ENCODE results near the gene DNAJA2. TPM values are rescaled to one million over a fixed set of nuclear protein-coding genes. Genes with fewer than 3 reads are reported as not detected.

DNAJA2 gene
- total RNA-seq, 4 donors from 2014 or later, result 30.5 to 45.7 (median 36.5) TPM

DNA sequence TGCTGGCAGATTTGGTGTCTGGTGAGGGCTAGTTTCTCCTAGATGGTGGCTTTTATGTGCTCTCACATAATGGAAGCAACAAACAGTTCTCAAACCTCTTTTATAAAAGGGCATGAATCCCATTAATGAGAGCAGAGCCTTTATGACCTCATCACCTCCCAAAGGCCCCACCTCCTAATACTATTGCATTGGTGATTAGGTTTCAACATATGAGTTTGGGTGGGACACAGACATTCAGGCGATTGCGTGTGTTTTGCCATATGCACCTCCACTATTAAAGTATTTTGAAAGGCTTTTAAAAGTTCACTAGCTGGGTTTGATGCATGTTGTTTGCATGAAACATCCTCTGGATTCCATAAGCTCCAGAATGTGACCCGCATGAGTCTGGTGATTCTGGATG is 24.4 kb upstream of the DNAJA2 start:
- no peak overlapping the region for H3K27ac ChIP-seq
- DNase-seq, result no peak
- H3K9me3 ChIP-seq, result no peaks in the 10 kb centered on the region
- no peaks in the 10 kb centered on the region for H3K4me1 ChIP-seq
- H3K27me3 ChIP-seq, result no peaks in the 10 kb centered on the region
- H3K36me3 ChIP-seq, result no peaks in the 10 kb centered on the region
- no peak overlapping the region for H3K4me3 ChIP-seq
- no peak for TF ChIP-seq POLR2A (IDR thresholded peaks at IDR 0.05)
- TF ChIP-seq, protein P1, sequence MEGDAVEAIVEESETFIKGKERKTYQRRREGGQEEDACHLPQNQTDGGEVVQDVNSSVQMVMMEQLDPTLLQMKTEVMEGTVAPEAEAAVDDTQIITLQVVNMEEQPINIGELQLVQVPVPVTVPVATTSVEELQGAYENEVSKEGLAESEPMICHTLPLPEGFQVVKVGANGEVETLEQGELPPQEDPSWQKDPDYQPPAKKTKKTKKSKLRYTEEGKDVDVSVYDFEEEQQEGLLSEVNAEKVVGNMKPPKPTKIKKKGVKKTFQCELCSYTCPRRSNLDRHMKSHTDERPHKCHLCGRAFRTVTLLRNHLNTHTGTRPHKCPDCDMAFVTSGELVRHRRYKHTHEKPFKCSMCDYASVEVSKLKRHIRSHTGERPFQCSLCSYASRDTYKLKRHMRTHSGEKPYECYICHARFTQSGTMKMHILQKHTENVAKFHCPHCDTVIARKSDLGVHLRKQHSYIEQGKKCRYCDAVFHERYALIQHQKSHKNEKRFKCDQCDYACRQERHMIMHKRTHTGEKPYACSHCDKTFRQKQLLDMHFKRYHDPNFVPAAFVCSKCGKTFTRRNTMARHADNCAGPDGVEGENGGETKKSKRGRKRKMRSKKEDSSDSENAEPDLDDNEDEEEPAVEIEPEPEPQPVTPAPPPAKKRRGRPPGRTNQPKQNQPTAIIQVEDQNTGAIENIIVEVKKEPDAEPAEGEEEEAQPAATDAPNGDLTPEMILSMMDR (IDR thresholded peaks at IDR 0.05), result no peak

DNA sequence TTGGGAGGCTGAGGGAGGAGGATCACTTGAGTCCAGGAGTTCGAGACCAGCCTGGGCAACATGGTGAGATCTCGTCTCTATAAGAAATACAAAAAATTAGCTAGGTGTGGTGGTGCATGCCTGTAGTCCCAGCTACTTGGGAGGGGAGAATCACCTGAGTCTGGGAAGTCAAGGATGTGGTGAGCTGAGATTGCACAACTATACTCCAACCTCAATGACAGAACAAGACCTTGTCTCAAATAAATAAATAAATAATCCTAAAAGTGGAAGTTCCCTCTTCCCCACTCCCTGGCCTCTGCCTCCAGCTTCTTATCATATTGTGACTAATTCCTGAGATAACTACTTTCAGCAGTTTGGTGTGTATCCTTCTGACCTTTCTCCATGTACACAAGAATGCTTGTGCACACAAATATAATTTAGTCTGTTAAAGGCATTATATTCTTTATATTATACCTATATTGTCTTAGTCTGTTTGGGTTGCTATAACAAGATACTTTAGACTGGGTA is 23.5 kb upstream of the DNAJA2 start:
- no peak overlapping the region for H3K27ac ChIP-seq
- H3K4me3 ChIP-seq, result no peak overlapping the region
- H3K4me1 ChIP-seq, result no peaks in the 10 kb centered on the region
- no peak for DNase-seq
- no peaks in the 10 kb centered on the region for H3K9me3 ChIP-seq
- no peaks in the 10 kb centered on the region for H3K27me3 ChIP-seq
- no peaks in the 10 kb centered on the region for H3K36me3 ChIP-seq
- TF ChIP-seq, protein P1 (IDR thresholded peaks at IDR 0.05), result no peak
- TF ChIP-seq POLR2A (IDR thresholded peaks at IDR 0.05), result no peak

DNA sequence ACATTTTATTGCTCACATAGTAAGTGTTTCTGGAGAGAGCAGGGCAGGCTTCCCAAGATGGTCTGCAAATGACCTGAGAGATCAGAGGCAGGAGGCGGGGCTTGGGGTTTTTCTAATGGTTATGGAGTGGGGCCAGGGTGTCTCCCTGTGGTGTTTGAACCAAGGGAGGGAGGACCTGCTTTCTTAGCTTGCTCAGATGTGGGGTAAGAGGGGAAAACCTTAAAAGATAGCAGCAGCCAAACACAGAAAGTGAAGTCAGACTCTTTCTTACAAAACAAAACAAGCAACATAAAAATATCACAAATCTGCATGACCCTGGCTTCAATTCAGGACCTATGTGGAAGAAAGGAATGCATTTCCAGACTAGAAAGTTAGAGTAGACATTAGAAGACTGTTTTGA is 22.9 kb upstream of the DNAJA2 start:
- Histone ChIP-seq H3K36me3 (no peaks in the 10 kb centered on the region), H3K4me3 (no peak overlapping the region), H3K4me1 (no peaks in the 10 kb centered on the region), H3K27ac (no peak overlapping the region), H3K9me3 (no peaks in the 10 kb centered on the region), H3K27me3 (no peaks in the 10 kb centered on the region)
- DNase-seq, result no peak
- TF ChIP-seq POLR2A (IDR thresholded peaks at IDR 0.05), result no peak
- TF ChIP-seq, protein P1 (IDR thresholded peaks at IDR 0.05), result no peak

DNA sequence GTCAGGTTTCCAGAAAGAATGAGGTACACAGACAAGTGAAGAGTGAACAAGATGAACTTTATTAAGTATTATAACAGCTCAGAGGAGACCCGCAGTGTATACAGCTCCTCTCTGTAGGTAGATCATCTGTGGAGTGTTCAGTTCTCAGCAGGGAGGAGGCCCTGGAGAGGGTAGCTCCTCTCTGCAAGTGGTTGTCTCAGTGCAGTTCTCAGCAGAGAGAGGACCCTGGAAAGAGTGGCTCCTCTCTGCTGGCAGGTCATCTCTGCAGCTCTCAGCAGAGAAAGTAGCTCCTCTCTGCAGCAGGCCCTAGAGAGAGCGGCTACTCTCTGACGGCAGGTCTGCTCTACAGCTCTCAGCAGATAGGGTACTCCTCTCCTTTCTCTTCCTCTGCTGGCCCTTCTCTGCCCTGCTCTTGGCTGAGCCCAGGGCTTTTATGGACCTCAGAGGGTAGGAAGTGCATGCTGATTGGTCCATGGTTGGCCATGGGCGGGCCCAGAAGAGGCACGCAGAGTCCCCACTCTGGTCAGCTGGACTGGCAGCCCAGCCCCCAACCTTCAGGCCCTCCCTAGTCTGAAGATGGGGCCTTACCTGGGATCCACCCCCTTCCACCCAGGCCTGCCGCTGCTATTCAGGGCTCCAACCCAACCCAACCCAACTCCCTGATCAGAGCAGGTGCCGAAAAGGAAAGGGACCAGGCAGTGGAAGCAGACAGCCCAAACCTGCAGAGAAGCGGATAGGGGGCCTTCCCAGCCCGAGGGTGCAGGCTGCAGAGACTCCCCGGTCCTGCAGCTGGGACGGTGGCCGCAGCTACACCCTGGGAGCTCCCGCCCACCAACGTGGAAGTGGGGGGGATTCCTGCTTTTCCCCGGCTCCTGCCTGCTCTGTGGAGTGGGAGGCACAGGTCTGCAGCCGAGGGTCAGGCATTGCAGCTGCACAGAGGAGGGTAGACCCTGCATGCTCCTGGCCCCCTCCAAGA is 18.5 kb upstream of the DNAJA2 start:
- TF ChIP-seq, protein P1 (IDR thresholded peaks at IDR 0.05), result no peak
- TF ChIP-seq POLR2A (IDR thresholded peaks at IDR 0.05), result no peak

DNA sequence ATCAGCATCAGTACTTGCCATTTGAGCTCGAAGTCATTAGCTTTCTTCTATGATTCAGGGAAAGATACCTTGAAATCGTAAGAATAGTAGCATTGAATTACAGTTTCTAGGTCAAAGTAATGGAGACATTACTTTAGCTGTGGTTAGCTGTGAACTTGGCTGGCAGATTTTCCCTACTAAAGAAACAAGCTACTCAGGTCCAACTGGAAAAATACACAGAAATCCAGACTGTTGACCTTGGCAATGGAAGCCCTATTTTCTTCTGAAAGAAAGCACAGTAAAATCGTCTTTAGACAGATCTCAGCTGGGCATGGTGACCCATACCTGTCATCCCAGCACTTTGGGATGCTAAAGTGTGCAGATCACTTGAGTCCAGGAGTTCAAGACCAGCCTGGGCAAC is 13.4 kb upstream of the DNAJA2 start:
- Histone ChIP-seq H3K27me3 (no peaks in the 10 kb centered on the region), H3K9me3 (no peaks in the 10 kb centered on the region), H3K4me3 (no peak overlapping the region), H3K27ac (no peak overlapping the region), H3K4me1 (no peaks in the 10 kb centered on the region), H3K36me3 (no peaks in the 10 kb centered on the region)
- DNase-seq, result no peak
- TF ChIP-seq, protein P1 (IDR thresholded peaks at IDR 0.05), result no peak
- no peak for TF ChIP-seq POLR2A (IDR thresholded peaks at IDR 0.05)

More for the DNA sequence above, 18.5 kb upstream of the DNAJA2 start:
- no peaks in the 10 kb centered on the region for H3K9me3 ChIP-seq
- H3K27me3 ChIP-seq, result no peaks in the 10 kb centered on the region
- no peak overlapping the region for H3K27ac ChIP-seq
- no peak overlapping the region for H3K4me3 ChIP-seq
- DNase-seq, result no peak
- no peaks in the 10 kb centered on the region for H3K4me1 ChIP-seq
- H3K36me3 ChIP-seq, result no peaks in the 10 kb centered on the region
